ENCODE data around the gene MORF4L2. TPM values are rescaled to one million over a fixed set of nuclear protein-coding genes. Genes with fewer than 3 reads are reported as not detected.

Gene MORF4L2
- total and polyA plus RNA-seq, 2 of the 8 experiments (the other 6 are each of a cell fraction or from before 2014, with no cell fraction given): 235 to 373 TPM

- TF ChIP-seq GTF2F1 (IDR thresholded peaks at IDR 0.05; ENCODE audit: borderline replicate concordance, low read depth, low read length): no peak
- no peak for TF ChIP-seq JUN (IDR thresholded peaks at IDR 0.05; ENCODE audit: low read depth, low read length)
Measured at GRCh38 chrX:103669745-103670144, 16.8 kb downstream of the MORF4L2 start (continued).
